Measurements from ENCODE around the gene CYB561D2.

DNA sequence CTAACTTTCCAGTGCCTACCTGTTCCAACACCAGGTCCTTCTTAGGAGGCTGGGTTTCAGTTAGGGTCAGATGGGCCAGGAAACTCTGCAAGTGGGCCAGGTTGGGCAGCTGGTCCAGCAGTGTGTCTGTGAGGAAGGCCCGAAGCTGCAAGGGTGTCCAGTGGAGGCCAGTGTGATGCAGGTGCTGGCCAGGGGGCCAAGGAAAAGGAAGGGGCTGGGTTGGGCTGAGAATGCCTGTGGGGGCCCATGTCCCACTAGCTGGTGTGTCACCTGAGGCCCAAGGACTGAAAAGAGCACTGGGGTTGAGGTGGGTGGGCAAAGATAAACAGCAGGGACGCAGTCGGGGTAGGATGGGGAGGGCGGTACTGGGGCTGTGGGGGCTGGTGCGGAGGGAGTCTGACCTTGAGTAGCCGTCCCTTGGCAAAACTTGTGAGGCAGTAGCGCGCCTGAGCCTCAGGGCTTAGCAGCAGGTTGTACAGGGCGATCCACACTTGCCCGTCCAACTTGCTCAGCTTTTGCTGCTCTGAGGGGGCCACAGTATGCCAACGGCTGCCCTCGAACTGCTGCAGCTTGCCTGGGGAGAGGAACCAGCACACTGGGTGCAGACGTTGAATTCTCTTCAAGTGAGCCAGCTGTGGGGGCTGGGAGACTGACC lies 8.5 kb upstream of the CYB561D2 start:
- TF ChIP-seq, protein P1, sequence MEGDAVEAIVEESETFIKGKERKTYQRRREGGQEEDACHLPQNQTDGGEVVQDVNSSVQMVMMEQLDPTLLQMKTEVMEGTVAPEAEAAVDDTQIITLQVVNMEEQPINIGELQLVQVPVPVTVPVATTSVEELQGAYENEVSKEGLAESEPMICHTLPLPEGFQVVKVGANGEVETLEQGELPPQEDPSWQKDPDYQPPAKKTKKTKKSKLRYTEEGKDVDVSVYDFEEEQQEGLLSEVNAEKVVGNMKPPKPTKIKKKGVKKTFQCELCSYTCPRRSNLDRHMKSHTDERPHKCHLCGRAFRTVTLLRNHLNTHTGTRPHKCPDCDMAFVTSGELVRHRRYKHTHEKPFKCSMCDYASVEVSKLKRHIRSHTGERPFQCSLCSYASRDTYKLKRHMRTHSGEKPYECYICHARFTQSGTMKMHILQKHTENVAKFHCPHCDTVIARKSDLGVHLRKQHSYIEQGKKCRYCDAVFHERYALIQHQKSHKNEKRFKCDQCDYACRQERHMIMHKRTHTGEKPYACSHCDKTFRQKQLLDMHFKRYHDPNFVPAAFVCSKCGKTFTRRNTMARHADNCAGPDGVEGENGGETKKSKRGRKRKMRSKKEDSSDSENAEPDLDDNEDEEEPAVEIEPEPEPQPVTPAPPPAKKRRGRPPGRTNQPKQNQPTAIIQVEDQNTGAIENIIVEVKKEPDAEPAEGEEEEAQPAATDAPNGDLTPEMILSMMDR (IDR thresholded peaks at IDR 0.05) = no peak
- no peak for TF ChIP-seq SIN3A (IDR thresholded peaks at IDR 0.05; ENCODE audit: borderline replicate concordance, insufficient read depth, low read depth, low read length)
- TF ChIP-seq, protein P2, sequence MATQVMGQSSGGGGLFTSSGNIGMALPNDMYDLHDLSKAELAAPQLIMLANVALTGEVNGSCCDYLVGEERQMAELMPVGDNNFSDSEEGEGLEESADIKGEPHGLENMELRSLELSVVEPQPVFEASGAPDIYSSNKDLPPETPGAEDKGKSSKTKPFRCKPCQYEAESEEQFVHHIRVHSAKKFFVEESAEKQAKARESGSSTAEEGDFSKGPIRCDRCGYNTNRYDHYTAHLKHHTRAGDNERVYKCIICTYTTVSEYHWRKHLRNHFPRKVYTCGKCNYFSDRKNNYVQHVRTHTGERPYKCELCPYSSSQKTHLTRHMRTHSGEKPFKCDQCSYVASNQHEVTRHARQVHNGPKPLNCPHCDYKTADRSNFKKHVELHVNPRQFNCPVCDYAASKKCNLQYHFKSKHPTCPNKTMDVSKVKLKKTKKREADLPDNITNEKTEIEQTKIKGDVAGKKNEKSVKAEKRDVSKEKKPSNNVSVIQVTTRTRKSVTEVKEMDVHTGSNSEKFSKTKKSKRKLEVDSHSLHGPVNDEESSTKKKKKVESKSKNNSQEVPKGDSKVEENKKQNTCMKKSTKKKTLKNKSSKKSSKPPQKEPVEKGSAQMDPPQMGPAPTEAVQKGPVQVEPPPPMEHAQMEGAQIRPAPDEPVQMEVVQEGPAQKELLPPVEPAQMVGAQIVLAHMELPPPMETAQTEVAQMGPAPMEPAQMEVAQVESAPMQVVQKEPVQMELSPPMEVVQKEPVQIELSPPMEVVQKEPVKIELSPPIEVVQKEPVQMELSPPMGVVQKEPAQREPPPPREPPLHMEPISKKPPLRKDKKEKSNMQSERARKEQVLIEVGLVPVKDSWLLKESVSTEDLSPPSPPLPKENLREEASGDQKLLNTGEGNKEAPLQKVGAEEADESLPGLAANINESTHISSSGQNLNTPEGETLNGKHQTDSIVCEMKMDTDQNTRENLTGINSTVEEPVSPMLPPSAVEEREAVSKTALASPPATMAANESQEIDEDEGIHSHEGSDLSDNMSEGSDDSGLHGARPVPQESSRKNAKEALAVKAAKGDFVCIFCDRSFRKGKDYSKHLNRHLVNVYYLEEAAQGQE (IDR thresholded peaks at IDR 0.05; ENCODE audit: insufficient read depth in 1 of 2, low read depth in 2 of 2, low read length in 1 of 2) = no peak
- no peak for TF ChIP-seq TCF7L2 (IDR thresholded peaks at IDR 0.05; ENCODE audit: low read depth, low read length)
